SHP77 (cell line): Measurements from ENCODE around the gene AMBRA1.
A peak's percentile ranks its signal among the peaks of the same experiment; 100 is the strongest.

Source experiments
- DNase-seq, 2 experiments: peaks; one replicate each; lab custom pipeline; 2025; lab: John Stamatoyannopoulos, UW

The AMBRA1 gene

DNA sequence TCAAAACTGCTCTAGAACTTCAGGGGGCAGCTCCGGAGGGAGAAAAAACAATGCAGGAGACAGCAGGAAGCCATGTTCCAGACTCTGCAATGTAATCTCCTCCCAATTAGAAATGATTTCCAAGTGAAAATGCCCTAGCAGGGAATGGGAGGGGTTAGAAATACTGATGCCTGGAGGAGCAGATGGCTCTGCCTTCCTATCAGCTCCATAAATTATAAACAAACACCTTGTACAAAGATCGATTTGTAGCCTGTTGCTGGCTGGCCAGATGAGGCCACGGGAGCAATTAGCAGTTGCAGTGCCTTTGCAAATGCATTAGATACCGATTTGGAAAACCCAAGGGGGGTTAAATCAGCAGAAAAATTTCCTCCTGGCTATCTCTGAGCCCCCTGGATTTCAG, 155.6 kb downstream of the AMBRA1 start:
- DNase-seq = no peak

DNA sequence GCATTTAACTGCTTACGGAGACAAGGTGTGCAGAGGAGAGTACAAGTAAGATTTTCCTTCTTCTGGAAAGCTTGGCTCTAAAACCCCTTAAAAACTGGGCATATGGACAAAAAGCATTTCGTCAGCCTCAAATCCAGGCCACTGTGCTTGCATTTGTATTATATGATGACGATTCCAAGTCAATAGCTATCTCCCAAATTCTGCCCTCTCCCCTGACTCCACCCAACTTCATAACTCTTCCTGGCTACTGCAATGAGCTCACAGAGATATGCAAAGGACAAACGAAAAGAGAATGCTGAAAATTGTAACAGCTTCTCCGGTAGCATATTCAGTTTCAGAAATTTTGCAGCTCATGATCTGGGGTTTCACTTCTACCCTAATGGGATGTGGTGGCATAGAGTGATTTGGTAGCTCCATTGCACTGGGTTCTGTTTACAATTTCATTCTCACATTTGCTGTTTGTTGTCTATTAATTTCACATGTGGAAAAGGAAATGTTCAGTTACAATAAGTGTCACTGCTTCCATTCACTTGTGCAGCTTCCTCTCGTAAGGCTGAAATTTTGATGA, 156.6 kb downstream of the AMBRA1 start:
- DNase-seq = no peak

DNA sequence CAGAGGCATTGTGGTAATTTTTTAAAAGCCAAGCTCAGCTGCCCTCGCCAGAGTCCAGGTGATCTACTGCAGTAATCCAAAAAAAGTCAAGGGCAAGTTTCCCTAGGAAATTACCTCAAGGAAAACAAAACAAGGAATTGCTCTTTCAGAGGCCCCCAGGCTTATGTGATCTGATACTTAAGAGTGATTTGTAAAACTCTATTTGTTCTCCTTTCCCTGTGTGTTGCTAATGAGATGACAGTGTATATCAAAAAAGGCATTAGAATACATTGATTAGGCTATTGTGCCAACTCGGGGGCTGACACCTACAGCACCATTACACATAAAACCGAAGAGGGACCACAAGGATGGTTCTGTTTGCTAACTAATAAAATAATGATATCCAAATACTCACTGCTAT, 157.7 kb downstream of the AMBRA1 start:
- DNase-seq = no peak

DNA sequence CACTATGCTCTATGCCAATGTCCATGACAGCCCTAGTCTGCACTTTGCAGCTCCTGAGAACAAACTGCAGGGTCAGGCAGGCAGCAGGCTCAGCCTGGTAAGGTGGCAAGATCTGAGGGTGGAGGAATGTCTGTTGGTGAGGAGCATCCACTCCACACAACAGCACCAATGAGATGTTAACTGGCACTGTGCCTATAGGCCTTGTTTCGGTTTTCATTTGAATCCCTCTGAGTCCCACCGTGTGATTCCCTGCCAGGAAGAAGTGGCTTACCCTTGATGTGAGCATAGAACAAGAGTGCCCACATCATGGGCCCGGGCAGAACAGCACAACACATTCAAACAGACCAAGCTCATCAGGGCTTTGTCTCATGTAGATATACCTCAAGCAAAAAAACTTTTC, 158.1 kb downstream of the AMBRA1 start:
- no peak for DNase-seq

DNA sequence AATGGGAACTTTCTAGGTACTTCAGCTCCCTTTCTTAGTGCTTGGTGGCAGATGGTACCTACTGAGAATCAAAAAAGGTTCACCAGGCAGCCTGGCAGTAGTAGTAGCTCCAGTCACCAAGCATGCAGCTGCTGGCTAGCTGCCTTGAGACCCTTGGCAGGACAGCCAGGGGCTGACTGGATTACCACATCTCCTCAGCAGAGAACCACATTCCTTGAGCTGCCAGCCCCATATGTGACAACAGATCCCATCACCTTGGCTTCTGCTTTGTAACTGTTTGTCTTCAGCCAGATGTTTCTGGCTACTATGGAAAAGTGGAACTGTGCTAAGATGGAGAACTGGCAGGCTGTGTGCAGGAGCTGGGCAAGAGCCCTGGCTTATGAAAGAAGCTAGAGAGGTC, 162.6 kb downstream of the AMBRA1 start:
- no peak for DNase-seq

DNA sequence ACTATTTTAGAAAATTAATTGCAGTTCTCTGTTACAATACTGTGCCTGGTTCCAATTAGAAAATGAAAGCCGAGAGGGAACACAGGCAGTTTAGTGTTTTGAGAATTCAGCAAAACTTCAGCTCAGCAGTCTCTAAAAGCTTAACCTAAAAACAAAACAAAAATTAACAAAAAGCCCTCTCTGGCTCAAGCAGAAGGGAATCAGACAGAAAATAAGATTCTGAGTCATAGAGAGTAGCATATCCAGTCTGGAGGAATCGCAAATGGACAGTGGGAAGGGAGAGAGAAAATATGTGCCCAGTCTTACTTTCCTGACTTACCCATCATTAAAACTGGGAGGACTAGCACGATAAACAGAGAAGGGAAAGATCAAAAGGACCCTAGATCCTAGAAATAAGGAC, 164.1 kb downstream of the AMBRA1 start:
- no peak for DNase-seq

DNA sequence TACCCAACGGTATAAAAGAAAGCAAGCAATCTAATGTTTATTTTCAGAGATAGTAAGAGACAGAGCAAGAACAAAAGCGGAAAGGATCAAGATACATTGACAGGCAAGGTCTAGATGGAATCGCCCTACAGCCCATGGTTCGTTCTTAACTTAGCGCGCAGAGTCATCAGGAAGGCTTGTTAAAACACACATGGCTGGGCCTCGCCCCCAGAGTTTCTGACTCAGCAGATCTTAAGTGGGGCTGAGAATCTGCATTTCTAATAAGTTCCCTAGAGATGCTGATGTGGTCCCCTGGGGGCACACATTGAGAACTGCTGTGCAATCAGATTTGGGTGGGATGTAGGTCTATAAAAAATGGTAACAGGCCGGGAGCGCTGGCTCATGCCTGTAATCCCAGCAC, 166.5 kb downstream of the AMBRA1 start:
- DNase-seq = no peak

DNA sequence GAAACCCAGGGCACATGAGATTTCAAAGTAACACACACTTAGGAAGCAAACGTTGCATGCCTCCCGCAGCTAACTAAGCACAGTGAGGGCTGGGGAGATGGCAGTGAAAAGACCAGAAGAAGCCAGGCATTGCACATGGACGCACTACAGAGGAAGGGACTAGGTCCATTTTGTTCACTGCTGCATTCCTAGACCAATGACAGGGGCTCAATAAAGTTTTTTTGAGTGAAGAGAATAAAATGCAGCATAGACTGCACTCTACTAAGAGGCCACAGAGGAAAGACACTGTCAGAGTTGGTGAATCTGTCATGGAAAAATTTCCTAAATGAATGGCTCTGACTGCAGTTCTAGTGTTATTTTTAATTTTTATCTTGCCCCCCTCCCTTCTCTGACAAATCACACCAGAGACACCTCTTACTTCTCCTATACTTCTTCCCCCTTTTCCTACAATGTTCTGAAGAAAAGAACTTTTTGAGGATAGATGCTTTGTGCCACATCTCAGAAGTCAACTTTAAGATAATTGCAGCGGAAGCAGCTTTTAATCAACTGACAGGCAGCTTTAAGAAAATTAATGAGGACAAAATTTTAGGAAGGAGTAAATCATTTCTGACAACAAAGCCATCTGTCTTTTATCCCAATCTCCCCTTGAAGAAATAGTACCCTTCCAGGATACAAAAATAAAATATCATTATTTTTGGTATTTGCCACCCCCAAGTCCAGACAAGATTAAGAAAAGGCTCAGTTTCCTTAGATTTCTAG, 167.4 kb downstream of the AMBRA1 start:
- DNase-seq = no peak

DNA sequence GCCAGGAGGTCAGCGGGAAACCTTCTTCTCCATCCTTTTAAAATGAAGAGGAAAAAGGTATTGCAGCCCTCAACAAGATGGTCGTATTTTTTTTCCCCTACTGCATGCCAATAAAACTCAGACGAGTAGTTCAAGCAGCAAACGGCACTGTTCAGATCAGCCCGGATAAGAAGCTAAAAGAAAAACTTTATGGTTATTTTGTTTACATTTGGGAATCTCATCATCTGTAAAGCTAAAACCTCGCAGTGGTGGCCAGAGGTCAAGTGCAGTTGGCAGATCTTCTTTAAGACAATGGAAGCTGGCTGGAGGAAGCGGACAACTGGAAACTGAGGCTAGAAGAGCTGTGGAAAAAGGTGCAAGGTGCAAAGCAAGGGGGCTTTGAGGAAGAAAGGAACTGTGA, 171.2 kb downstream of the AMBRA1 start:
- DNase-seq = no peak

DNA sequence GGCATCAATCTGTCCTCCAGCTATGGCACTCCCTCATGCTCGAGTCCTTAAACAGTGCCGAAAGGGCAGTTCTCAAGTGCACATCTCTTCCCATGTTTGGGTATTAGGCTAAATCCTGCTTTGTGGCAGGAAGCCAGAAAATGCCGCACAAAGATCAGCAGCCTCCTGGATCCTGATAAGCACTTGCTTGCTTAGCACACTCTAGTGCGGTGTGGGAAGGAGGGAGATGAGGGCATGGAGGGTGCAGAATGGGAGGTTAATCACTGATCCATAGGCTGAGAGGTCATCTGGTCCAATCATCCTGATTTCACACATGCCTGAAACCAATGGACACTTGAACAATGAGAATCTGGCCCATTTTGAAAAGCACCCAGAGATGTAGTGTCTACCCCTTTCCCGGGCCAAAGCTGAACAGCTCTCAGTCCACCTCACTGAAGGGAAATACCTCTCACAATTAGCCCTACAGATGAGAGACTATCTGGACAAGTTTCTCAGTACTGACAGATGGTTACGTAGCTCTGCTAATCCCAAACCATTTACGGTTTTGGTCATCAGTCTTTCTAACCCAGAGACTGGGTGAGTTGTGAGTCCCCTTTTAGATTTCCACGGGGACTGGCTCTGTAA, 172.5 kb downstream of the AMBRA1 start:
- no peak for DNase-seq

DNA sequence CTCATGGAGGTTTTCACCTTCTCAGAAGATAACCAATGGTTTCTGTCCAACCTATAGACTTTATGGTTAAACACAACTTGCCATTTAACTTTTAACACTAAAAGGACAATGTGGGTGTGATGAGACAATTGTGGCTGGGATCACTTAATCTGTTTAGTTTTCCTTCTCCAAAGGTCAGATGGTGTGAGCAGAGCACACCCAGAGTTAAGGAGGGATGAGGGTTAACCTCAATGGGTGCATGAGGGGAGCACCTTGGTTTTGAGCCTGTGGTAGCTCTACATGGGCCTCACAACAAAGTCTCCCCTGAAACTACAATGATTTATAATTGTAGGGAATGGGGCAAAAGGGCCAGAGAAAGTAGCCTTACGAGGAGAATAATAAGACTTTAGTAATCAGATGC, 173.3 kb downstream of the AMBRA1 start:
- DNase-seq = no peak

DNA sequence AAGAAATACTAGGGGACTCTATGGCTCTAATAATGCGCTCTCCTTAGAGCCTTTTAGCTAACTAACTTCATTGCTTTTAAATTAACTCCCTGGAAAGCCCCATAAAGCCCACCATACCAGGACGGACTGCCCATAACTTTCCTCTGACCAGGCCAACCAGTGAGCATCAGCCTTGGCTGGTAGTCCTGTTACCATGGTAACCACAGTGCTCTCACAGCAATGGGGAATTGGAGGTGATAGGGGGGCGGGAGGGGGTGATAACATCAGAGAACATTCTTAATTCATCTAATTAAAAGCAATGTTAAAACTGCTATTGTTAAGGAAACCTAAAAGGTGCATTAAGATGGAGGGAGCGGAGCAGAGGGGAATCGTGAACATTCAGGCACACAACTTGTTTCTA, 175.1 kb downstream of the AMBRA1 start:
- no peak for DNase-seq

DNA sequence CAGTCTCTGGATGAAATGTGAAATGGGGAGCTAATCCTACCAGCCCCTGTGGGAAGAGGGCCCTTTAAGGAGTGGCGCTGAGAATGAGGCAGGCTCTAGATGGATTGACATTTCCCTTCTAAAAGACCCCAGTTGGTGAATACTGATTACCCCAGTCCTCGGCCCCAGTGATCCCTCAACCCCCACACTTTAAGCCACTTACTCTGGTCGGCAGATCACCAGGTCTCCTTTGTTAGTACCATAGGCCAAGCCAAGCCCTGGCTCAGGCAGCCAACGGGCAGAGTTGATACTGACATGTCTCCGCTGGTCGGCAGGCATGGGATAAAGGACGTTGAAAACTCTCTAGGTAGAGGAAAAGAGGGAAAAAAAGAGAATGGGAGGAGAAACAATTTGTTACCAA, 176.1 kb downstream of the AMBRA1 start:
- DNase-seq = no peak

DNA sequence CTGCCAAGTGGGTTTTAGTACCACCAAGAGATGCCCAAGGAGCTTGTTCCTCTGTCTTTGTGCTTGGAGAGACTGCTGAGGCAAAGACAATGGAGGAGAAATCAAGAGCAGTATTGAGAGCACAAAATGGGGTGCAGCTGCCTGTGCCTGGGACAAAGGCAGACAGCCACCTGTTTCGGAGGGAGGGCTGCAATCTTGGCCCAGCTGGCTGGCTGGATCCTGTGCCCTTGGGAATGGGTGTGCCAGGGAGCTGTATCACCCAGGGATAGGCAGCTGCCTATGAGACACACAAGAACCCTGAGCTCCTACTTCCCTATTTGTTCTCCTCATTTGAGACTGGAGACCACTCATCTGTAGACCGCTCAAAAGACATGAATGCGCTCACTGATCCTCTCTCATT, 178.9 kb downstream of the AMBRA1 start:
- DNase-seq = no peak

DNA sequence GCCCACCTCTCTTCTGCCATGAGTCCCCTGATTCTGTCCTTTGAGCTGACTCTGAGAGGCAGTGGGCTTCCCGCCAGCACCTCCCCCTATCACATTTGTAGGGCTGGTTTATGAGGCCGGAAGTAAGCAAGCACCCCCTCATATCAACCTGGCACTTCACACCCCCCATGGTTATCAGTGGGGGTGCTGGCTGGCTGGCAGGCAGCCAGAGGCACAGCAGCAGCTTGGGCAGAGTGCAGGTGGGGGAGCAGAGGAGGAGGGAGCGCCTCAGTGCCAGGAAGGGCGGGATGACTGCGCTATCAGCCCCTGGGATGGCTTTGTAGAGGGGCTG, 179.4 kb downstream of the AMBRA1 start:
- DNase-seq = no peak

DNA sequence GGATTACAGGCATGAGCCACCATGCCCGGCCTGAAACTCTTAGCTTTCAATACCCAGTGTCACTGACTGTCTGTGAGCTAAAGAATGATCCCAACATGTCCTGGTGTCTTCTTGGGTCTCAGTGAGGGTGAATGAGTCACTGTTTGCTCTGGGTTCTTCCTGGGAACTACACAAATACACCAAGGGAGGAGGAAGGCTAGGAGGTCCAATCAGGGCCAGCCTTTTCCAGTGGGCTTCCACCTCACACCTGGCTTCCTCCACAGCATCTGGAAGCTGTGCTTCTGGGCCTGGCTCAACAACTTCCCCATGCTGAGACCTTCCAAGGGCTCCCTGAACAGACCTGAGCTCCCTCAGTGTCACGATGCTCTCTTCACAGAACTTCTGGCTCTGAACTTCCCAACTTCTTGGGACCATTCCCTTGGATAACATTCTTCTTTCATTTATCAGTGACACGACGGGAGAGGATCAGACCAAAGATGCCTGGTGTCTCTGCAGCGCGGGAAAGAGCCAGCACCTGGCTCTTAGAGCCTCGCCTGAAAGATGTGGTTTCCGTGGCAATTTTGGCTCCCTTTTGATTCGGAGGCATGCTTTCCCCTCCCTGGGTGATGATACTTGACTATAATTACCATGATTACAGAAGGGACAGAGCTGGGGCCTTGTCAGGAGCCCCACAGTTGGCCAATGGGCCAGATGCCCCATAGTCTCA, 179.9 kb downstream of the AMBRA1 start:
- DNase-seq = peak; percentile 25 to 59

DNA sequence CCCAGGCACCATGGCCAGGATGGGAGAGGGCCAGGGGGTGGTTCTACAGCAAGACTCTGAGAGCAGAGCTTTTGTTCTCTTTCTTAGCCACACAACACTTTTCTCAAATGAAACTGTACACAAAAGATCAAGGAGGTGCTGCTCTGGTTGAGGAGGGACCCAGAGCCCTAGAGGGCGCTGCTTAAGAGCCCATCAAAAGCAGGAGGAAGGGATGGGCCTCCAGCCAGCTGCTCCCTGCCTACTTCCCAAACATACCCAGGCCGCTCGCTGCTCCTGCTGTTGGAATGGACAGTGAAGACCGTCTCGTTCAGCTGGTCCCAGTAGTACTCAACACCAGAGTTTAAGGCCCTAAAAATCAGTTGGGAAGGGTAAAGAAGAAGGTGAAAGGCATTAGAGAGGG, 183.8 kb downstream of the AMBRA1 start:
- peak in 1 of 2 experiments; percentile 16 for DNase-seq

DNA sequence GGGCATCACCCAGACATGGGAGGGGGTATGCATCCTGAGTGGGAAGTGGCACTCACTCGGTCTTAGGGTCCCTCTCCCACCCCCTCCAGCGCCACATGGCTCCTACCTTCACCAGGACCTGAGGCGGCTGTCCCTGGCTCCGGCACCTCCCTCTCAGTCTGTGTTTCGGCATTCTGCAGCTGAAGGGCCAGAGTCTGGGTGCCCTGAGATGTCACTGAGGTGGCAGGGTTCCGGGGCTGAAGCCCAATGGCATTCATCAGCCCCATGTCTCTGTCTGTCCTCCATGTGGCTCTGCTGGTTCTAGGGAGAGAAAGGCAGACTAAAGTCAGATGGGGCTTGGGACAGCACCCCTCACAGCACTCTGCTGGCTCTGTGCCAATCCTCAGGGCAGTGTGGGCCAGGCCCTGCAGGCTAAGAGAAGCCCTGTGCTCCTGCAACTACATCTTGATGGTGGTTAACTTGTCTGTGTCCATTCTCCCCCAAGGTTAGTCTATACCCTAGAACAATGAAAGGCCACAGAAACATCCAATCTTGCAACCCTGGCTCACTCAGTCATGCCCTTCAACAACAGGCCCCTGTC, 185.3 kb downstream of the AMBRA1 start:
- DNase-seq = no peak

DNA sequence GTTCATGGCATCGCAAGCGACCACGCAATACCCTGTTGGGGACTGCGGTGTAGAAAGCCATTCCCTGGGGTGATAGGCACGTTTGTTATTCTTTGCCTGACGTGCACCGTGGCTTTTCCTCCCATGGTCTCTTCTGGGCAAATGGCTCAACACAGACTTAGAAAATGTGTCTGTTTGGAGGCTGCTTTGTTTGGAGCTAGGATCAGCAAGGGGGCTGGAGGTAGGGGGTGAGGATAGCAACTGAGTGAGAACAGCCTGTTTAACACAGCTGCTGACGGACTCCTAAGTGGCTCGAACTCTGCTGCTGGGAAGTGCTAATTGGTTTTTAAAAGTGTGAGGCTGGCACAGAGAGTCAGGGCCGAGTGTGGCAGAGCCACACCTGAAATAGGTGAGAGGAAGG, 186.2 kb downstream of the AMBRA1 start:
- DNase-seq = no peak

DNA sequence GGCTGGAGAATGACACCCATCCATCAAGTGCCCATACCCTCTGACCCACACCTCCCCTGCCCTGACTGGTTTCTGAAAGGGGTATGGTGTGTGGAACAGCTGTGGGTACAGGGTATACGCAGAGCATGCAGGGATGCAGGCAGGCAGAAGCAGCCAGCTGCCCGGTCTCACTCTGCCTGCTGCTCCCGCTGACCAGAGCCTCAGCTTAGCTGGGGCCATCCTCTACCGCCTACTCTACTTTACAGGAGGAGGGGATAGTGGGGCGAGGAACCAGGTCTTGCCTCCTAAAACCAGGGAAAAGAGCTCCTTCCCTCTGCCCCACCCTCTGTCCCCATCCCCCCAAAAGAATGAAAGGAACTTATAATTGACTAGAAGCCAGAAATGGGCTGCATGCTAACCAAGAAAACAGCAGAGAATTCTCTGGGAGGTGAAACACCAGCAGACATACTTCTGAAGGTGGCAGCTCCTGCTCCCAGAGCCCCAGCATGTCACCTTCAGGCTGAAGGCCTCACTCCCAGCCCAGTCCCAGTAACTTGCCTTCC, 189.3 kb downstream of the AMBRA1 start:
- no peak for DNase-seq

DNA sequence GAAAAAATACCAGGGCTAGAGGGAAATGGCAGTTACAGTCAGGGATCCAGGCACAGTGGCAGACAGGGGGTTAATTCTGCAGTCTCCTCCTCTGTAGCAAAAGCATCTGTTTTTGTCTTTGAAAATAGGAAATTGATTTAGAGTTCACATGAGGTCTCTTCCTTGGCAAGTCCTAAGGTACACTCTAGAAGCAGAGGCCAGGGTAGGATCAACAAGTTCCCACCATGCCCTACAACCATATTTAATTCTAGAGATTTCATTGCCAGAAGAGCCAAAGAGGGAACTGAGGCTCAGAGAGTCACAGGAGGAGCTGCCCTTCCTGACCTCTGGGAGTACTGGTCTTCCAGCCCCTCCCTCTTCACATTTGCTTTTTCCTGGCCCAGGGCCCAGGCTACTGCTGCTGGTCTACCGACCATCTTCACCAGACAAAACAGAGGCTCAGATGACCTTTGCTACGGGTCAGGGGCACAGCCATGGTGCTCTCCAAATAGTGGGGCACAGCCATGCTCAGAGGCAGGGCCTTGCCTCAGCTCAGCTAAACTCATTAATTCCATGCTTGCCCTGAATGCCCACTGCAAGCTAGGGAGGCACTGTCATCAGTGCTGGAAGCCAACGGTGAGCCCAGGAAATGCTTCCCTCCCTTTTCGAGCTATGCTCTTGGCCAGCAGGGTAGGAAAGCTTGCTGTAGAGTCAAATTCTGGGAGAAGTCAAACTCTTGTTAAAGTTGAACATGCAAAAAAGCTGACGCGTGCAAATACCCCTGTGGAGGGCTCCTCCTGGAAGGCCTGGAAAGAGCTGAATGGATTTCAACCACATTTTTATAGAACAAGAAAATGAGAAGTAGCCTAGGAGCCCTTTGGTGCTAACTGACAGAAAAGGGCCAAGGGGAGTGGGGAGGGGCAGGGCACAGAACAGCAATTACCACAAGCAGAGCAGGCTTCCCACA, 190.6 kb downstream of the AMBRA1 start:
- DNase-seq = no peak
